ENCODE data around the gene DHRSX. TPM values are rescaled to one million over a fixed set of nuclear protein-coding genes. Genes with fewer than 3 reads are reported as not detected.
"Not testable (repeated sequence)": the region's sequence is repeated elsewhere in the genome, so short reads cannot be mapped to it uniquely, and the experiment has no call there.

DHRSX gene
- polyA plus RNA-seq, 12 donors: 10.4 to 31.5 (median 12.3) TPM; not detected in 1

- DNase-seq: no peak
These were observed 43.3 kb downstream of the DHRSX start for GRCh38 chrX:2457289-2458133.

DNA sequence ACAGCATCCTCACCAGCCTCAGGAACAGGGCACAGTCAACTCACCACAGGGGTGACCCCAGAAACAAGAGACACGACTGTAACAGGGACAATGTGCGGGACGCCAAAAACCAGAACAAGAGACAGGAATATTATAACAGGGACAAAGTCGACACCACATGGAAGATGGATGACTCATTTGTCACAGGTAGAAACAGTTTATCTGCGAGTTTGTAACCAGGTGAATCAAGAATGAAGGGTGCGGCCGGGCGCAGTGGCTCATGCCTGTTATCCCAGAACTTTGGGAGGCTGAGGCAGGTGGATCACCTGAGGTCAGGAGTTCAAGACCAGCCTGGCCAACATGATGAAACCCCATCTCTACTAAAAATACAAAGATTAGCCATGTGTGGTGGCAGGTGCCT, 44.7 kb downstream of the DHRSX start:
- not testable (repeated sequence) for DNase-seq

- not testable (repeated sequence) for DNase-seq
These were observed 46.2 kb downstream of the DHRSX start for GRCh38 chrX:2454620-2455019.

GRCh38 chrX:2452799-2453198, 48.0 kb downstream of the DHRSX start:
- DNase-seq: no peak

- DNase-seq: no peak
These were observed 48.4 kb downstream of the DHRSX start for GRCh38 chrX:2452317-2452784.

- no peak for DNase-seq
These were observed 49.1 kb downstream of the DHRSX start for GRCh38 chrX:2451501-2452316.

DNA sequence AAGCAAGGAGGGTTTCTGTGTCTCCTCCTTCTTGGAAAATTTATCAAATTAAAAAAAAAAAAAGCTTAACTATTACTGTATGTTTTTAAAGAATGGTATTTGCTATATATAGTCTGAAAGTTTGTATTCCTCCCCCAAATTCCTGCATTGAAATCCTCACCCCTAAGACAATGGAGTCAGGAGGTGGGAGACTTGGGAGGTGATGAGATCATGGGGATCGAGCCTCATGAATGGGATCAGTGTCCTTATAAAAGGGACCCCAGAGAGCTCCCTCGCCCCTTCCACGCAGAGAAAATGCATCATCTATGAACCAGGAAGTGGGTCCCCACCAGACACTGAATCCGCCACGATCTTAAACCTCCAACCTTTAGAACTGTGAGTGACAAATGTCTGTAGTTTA, 50.1 kb downstream of the DHRSX start:
- DNase-seq: no peak

GRCh38 chrX:2449135-2449886, 51.5 kb downstream of the DHRSX start:
- no peak for DNase-seq

DNA sequence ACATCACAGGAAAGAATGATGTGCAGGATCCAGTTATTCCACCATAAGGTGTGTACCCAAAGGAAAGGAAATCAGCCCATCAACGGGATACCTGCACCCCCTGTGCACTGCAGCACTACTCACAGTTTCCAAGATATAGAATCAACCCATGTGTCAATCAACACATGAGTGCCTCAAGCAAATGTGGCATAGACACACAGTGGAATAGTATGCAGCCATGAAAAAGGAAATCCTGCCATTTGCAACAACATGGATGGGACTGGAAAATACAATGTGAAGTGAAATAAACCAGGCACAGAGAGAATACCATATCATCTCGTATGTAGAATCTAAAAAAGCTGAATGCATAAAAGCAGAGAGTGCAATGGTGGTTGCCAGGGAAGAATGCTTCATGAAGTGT, 53.3 kb downstream of the DHRSX start:
- DNase-seq: no peak

DNA sequence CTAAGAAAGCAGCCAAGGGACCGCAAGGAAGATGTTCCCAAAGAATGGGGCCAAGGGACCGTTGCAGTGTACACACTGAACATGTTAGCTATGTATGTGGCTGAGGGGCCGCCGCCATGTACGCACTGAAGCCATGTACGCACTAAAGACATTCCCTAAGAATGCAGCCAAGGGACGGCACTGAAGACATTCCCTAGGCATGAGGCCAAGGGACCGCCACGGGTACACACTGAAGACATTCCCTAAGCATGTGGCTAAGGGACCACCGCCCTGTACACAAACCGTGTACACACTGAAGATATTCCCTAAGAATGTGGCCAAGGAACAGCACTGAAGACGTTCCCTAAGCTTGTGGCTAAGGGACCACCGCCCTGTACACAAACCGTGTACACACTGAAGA, 54.0 kb downstream of the DHRSX start:
- DNase-seq: no peak

GRCh38 chrX:2445662-2446623, 54.8 kb downstream of the DHRSX start:
- DNase-seq: no peak

GRCh38 chrX:2442694-2443093, 58.1 kb downstream of the DHRSX start:
- no peak for DNase-seq

- DNase-seq: no peak
These were observed 59.3 kb downstream of the DHRSX start for GRCh38 chrX:2441466-2441865.

DNA sequence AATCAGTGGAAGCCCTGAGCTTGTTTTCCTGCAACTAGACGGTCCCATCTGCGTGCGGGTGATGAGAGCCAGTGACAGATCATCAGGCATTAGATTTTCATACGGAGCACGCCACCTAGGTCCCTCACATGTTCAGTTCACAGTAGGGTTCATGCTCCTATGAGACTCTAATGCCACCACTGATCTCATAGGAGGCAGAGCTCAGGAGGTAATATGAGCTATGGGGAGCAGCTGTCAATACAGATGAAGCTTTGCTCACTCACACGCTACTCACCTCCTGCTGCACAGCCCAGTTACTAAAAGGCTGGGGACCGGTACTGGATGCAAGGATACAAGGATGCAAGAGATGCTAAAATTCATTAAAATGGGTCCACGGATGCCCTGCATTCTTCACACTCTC, 61.2 kb downstream of the DHRSX start:
- no peak for DNase-seq

- no peak for DNase-seq
These were observed 65.3 kb downstream of the DHRSX start for GRCh38 chrX:2435465-2435864.

DNA sequence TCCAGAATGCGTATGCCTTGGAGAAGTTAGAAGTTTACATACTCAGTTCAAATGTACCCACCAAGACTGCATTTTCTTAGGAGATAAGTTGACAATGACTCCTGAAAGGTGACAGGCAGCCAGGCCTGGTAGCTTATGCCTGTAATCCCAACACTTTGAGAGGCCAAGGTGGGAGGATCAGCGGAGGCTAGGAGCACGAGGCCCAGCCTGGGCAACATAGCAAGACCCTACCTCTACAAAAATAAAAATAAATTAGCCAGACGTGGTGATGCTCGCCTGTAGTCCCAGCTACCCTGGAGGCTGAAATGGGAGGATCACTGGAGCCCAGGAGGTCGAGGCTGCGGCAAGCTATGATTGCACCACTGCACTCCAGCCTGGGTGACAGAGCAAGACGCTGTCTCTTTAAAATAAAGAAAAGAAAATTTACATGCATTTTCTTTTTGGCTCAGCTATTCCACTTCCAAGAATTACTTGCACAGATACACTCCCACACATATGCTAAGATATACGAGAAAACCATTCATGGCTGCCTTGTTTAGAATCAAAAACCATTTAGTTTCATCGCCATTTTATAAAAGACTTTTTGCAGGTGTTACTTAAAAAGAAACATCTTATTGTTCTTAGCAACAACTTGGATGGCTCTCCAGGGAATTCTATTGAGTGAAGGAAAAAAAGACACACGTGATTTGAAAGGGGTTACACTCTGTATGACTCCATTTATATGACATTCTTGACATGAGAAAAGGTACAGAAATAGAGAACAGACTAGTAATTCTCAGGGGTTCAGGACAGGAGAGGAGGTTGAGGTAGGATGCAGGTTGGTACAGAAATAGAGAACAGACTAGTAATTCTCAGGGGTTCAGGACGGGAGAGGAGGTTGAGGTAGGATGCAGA, 66.3 kb downstream of the DHRSX start:
- DNase-seq: no peak

DNA sequence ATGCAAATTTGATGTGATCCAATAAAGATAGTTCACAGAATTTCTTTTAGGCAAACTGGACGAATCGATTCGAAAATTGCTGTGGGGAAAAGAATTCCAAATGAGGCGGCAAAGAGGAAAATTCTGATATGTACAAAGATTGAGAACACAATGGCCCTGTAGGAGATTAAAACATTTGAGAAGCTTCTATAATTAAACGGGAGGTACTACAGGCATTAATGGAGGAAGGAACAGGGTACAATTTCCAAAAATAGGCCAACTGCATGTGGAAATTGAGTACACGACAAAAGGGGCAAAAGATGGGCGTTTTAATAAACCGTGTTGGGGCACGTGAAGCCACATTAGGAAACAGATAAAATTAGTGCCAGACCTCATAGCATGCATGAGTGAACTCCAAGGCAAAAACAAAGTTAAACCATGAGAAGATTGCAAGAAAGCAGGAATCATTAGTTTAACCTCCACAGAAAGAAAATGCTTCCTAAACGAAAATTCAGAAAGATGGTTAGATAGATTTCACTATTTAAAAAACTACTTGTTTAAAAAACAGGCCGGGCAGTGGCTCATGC, 68.4 kb downstream of the DHRSX start:
- DNase-seq: no peak

GRCh38 chrX:2430265-2430825, 70.4 kb downstream of the DHRSX start:
- no peak for DNase-seq

DNA sequence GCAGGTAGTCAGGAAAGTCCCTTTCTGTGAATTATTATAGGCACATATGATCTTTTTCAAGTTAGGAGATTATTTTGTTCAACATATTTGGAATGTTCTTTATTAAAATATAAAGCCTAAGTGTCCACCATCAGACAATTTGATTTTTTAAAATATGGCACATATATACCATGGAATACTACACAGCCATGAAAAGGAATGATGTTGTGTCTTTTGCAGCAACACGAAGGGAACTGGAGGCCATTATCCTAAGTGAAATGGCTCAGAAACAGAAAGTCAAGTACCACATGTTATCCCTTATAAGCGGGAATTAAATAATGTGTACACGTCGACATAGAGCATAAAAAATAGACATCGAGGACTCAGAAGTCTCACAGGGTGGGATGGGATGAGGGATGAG, 73.0 kb downstream of the DHRSX start:
- DNase-seq: no peak
